ENCODE data around the gene MKKS.
A peak's percentile ranks its signal among the peaks of the same experiment; 100 is the strongest.
"Not testable (repeated sequence)": the region's sequence is repeated elsewhere in the genome, so short reads cannot be mapped to it uniquely, and the experiment has no call there.

The MKKS gene

DNA sequence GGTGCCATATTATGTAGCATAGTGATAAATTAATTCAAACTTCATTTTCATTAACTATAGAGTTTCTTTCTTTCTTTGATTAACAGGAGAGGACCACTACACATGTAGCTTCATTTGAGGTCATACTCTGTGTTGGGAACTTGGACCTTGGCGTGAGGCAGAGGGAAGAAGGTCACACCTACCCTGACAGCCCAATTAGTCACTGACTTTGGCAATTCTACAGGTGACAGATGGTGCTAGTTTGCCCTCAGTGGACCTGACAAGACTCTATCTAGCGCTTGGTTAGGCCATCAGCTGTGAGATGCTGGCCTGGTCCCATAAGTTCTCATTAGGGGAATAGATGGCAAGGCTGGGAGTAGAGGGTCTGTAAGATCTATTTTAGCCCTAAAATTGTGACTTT lies 15.2 kb upstream of the MKKS start:
- DNase-seq (ENCODE audit: low read depth in 2 of 2), result no peak

DNA sequence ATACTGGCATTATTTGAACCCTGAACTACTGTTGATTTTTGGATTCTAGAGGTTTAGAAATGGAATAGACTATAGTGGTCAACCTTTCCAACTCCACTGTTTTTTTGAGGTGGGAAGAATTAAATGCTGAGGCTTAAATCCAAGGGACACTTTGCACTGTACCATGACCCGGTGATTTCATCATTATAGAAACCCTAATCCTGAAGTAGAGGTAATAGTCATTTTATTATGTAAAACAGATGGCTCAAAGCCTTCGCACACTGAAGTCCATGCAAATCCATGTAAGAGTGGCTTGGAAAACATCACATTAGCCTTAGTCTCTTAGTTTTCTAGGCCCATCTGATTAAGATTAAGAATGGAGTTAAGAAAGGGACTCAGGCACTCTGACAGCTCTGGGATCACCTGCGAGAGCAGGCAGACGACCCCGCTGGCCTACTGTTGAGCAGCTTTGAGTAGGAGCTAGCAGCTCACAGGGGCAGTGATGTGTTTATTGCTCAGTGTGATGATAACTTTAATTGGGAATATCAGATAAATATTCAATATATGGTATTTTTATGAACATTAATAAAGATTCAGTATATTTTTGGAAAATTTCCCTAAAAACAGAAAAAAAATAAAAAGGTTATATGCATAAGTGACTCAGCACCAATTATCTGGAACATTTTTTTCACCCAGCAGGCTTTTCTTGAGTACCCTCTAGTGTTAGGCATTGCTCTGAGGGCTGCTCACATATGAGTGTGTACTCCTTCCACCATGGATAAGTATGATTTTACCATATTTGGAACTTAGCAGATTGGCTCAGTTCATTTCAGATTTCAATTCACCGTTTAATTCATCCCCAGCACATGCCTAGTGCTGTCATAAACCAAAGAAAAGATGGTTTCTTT lies 14.5 kb upstream of the MKKS start:
- DNase-seq (ENCODE audit: low read depth in 2 of 2), result no peak

DNA sequence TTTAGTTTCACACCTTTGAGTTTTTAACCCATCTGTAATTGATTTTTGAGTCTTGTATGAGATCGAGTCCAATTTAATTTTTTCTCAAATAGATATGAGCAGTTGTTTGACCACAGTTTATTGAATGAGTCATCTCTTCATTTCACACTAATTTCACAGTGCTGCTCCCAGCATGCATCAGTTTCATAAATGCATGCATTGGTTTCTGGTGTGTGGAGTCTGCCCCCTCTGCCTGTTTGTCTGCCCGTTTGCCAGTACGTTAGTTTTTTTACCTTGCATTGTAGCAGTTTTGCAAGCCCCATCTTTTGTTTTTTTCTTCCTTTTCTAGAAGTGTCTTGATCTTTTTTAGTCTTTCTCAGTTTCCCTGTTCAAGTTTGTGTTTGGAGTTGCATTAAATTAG lies 13.0 kb upstream of the MKKS start:
- peak; percentile 26 to 31 for DNase-seq (ENCODE audit: low read depth in 2 of 2)

- DNase-seq (ENCODE audit: low read depth in 2 of 2), result no peak
Observed at GRCh38 chr20:10445758-10446157, 11.7 kb upstream of the MKKS start.

DNA sequence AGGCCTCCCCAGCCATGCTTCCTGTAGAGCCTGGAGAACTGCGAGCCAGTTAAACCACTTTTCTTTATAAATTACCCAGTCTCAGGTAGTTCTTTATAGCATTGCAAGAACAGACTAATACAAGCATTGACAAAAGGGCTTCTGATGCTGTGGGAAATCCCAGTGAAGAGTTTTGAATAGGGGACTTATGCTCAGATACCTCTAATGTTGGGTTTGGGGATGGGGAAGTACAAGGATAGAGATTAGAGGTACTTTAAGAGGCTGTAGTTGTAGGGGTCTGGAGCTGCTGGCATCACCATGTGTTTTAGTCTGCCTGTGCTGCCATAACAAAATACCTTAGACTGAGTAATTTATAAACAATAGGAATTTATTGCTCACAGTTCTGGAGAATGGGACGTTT lies 9.9 kb upstream of the MKKS start:
- DNase-seq (ENCODE audit: low read depth in 2 of 2), result no peak

DNA sequence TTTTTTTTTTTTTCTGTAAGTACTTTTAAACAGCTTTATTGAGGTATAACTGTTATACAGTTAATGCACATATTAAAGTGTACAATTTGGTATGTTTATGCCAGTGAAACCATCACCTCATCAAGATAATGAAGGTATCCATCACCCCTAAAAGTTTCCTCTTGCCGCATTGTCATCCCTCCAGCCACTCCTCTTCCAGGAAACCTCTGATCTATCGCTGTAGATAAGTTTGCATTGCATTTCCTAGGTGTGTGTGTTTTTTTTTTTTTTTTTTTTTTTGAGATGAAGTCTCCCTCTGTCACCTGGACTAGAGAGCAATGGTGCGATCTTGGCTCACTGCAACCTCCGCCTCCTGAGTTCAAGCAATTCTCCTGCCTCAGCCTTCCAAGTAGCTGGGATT lies 4.2 kb upstream of the MKKS start:
- DNase-seq (ENCODE audit: low read depth in 2 of 2), result no peak

- no peak for DNase-seq (ENCODE audit: low read depth in 2 of 2)
Observed at GRCh38 chr20:10436053-10436699, 2.2 kb upstream of the MKKS start.

GRCh38 chr20:10434832-10435812 lies 1.1 kb upstream of the MKKS start, which contains the start of gene SLX4IP:
Gene SLX4IP, plus strand, starts transcription at chr20:10435305. Its CDS starts 22,900 bp downstream, at chr20:10458205.
- DNase-seq (ENCODE audit: low read depth in 2 of 2), result peak; percentile 56 to 79

- DNase-seq (ENCODE audit: low read depth in 2 of 2), result peak; percentile 50 to 68
Observed at GRCh38 chr20:10434467-10434831, 427 bp upstream of the MKKS start.

DNA sequence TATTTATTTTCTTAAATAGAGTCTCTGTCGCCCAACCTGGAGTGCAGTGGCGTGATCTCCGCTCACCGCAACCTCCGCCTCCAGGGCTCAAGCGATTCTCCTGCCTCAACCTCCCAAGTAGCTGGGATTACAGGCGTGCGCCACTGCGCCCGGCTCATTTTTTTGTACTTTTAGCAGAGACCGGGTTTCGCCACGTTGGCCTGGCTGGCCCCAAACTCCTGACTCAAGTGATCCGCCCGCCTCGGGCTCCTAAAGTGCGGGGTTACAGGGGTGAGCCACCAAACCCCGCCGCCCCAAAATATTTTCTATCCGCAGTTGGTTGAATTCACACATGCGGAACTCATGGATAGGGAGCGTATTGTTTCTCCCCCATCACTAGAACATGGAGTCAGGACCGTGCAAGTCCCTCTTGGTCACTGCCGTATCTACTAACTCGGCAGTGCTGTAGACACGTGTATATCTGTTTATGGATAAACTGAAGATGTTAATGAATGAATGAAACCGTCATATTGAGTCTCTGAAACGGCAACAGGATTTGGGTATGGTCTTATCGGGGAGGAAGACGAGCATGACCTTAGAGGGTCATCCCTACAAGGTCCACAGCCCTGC lies 904 bp downstream of the MKKS start:
- no peak for DNase-seq (ENCODE audit: low read depth in 2 of 2)

- no peak for DNase-seq (ENCODE audit: low read depth in 2 of 2)
Observed at GRCh38 chr20:10432079-10432478, 1.9 kb downstream of the MKKS start.

- no peak for DNase-seq (ENCODE audit: low read depth in 2 of 2)
Observed at GRCh38 chr20:10430704-10431103, 3.3 kb downstream of the MKKS start.

DNA sequence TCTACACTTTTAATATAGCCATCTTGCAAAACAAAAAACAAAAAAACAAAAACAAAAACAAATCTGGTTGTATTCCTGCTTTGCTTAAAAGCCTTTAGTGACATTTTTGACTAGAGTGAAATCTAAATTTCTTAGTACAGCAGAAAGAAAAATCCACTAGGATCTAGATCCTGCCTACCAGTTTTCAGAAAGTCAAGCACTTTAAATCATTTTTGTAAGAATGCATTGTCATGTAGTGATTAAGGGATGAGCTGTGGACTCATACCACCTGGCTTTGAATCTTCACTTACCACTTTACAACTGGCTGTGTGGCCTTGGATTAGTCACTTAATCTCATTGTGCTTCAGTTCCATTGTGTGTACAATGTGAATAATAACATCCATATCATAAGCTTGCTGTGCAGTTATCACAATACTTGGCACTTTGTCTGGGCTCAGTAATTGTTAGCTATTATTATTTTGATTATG lies 4.0 kb downstream of the MKKS start:
- no peak for DNase-seq (ENCODE audit: low read depth in 2 of 2)

- no peak for DNase-seq (ENCODE audit: low read depth in 2 of 2)
Observed at GRCh38 chr20:10429443-10429981, 4.5 kb downstream of the MKKS start.

DNA sequence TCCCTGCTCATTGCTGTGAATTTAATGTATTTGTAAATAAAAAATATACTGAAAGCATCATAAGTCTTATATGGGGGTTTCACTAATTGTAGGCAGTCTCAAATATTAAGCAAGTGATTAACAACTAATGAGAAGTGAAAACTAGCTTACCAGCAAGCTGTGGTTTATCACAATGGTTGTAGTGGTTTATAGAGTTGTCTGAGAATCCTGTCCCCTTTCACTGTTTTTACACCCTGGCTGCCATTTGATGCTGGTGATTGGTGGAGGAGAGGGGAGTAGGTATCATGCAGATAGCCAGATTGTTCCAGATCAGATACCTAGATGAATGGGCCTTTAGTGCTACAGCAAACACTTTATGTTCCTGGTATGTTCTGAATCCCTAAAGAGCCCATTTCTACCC lies 6.0 kb downstream of the MKKS start:
- no peak for DNase-seq (ENCODE audit: low read depth in 2 of 2)

DNA sequence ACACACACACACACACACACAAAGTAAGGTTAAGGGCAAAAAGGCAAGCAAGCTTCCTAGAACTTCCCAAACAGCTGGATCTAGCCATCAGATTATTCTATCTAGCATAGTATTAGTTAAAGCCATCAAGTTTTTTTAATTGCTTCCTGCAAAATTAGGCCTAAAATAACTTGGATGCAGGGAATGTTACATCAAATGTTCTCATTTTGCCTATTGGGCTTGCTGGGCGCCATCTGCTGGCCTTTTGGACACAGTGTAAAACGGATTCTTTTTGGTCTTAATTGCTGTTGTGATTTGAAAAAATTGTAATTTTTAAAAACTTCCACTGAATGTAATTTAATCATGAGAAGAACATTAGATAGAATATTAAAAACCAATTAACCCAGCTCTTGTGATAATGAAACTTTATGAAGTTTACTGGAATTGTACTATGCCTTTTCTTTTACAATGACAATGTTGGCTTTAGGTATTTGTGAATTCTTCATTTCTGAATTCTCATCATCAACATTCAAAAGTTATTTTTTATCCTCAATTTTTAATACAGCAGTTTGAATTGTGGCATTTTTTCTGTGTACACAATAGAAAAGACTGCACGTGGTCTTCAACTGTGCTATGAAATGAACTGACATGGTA lies 6.8 kb downstream of the MKKS start:
- no peak for DNase-seq (ENCODE audit: low read depth in 2 of 2)

GRCh38 chr20:10423735-10424134 lies 10.3 kb downstream of the MKKS start:
- DNase-seq (ENCODE audit: low read depth in 2 of 2), result no peak

DNA sequence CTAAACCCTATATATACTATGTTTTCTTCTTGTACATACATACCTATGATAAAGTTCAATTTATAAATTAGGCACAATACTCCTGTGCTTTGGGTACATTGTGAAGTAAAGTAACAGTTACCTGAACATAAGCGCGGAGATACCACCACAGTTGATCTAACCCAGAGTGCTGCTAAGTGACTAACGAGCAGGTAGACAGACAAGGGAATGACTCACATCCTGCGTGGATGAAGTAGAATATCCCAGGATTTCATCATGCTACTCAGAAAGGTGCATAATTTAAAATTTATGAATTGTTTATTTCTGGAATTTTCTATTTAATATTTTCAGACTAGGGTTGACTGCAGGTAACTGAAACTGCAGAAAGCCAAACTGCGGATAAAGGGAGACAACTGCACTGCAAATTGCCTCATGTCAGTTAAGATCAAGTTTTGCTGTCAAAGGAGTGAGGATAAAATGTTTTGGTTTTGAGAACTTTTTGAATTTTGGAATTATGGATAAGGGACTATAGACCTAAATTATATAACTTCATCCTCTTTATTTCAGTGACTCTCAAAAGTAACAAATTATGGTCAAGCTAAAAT lies 14.4 kb downstream of the MKKS start:
- no peak for DNase-seq (ENCODE audit: low read depth in 2 of 2)

GRCh38 chr20:10417218-10417617 lies 16.8 kb downstream of the MKKS start:
- DNase-seq (ENCODE audit: low read depth in 2 of 2), result not testable (repeated sequence)

DNA sequence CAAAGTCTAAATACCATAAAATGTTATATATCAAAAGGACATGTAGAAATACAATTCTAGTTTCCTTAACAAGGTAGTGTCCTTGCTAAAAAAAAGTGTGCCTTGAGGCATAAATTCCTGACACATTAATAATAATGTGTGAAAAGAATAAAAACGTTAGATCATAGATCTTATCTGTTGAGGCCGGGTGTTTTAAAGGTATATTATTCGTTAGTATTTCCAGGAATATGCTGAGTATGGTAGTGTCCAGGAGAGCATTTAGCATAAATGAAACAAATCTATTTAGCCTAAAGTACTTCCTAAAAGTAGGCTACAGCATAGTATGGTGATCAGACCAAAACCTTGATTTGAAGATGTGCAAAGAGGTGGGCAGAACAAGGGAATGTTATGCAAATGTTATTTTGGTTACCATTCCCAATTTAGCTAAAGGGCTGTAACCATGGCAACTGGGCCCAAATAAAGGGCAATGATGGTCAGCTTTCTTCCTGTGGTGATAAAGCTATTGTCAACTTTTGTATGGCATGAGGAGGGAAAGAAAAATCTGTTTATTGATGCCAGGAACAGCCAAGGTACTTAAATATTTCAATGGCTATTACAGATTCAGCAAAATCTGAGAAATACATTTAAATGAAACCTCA lies 18.9 kb downstream of the MKKS start:
- no peak for DNase-seq (ENCODE audit: low read depth in 2 of 2)

All from stimulated activated CD4-positive, alpha-beta T cell treated with anti-CD3 and anti-CD28 coated beads, Interleukin-4, amount 100 ng/mL, for 48 hours (primary cell).